Measurements from ENCODE around the gene NUDT14. TPM values are rescaled to one million over a fixed set of nuclear protein-coding genes. Genes with fewer than 3 reads are reported as not detected.

The NUDT14 gene
- total and polyA plus RNA-seq, 12 donors: 15.1 to 33.9 (median 29.6) TPM

DNA sequence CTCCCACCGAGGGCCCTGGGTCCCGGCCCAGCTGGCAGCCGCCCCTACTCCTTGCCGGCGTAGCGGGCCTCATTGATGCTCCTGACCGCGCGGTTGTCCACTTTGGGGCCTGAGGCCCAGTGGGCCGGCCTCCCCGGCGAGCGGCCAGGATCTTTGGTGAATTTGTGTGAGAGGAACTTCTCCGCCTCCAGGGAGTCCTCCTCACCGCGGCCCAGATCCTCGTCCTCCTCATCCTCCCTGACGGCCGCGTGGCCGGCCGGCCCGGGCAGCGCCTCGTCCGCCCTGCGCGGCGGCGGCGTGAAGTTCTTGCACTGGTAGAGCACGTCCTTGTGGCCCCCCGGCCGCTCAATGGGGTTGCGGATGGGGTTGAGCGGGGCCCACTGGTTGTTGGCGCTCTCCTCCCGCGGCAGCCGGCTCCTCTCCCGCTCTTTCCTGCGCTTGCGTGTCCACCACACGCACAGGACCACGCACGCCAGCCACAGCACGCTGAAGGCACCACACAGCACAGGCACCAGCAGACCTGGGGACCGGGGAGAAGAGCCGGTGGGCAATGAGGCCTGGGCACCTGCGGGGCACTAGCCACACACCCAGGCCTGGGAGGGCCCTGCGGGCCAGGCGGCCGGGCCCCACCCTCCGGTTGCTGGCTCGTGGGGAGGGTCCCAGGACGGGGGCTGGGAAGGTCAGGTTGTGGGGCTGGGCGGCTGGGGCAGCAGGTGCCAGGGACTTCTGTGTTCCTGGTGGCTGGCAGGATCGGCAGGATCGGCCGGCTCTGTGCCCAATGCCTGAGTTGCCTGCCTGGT is 38.3 kb downstream of the NUDT14 start:
- H3K27me3 ChIP-seq: no peaks in the 10 kb centered on the region
- peaks cover 0 to 69% (median 15%) of the 10 kb centered on the region in 9 donors for H3K36me3 ChIP-seq
- DNase-seq: no peak
- no peak overlapping the region for H3K27ac ChIP-seq
- H3K9me3 ChIP-seq: peaks cover 0 to 25% (median 13%) of the 10 kb centered on the region in 11 donors
- H3K4me1 ChIP-seq: no peaks in the 10 kb centered on the region
- TF ChIP-seq, protein P1, sequence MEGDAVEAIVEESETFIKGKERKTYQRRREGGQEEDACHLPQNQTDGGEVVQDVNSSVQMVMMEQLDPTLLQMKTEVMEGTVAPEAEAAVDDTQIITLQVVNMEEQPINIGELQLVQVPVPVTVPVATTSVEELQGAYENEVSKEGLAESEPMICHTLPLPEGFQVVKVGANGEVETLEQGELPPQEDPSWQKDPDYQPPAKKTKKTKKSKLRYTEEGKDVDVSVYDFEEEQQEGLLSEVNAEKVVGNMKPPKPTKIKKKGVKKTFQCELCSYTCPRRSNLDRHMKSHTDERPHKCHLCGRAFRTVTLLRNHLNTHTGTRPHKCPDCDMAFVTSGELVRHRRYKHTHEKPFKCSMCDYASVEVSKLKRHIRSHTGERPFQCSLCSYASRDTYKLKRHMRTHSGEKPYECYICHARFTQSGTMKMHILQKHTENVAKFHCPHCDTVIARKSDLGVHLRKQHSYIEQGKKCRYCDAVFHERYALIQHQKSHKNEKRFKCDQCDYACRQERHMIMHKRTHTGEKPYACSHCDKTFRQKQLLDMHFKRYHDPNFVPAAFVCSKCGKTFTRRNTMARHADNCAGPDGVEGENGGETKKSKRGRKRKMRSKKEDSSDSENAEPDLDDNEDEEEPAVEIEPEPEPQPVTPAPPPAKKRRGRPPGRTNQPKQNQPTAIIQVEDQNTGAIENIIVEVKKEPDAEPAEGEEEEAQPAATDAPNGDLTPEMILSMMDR (IDR thresholded peaks at IDR 0.05): no peak
- H3K4me3 ChIP-seq: no peak overlapping the region
- intact Hi-C loops (cut with DNase I): no loop called here
- 96 to 98% methylated on average over 59 to 60 of the region's 60 CpGs for WGBS, 2 donors
- ATAC-seq: no peak

DNA sequence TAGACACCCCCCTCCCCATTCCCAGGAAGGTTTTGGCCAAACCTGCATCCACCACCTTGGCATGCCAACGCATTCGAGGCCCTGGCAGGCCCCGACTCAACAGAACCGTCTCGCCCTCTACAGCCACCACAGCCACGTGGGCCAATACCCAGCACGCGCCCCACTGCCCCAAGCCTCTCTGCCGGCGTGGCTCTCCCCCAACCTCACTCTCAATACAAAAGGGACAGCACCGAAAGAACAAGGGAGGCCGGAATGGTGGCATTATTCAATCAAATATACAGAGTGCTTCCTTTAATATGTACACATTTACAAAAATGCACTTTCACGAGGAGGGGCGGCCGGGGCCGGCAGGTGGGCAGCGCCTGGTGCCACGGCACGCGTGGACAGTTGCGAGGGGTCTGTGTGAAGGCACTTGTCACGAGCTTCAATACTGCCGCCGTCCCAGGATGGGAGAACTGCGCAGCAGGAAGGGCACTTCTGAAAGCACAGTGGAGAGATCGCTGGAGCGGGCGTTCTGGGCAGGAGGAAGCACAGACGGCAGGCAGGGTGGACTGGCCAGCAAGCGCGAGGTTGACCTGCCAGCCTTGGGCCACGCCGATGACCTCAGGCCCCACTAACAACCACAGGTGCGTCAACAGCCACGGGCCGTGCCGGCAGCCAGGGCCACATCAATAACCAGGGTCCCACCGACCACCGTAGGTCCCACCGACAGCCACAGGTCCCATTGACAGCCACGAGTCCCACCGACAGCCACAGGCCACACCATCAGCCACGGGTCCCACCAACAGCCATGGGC is 39.4 kb downstream of the NUDT14 start:
- ATAC-seq (no peak), DNase-seq (no peak)
- H3K27me3 ChIP-seq: no peaks in the 10 kb centered on the region
- WGBS, 2 donors: 91 to 94% methylated on average over 43 of the region's 43 CpGs
- intact Hi-C loops (cut with DNase I): no loop called here
- no peak overlapping the region for H3K4me3 ChIP-seq
- H3K4me1 ChIP-seq: no peaks in the 10 kb centered on the region
- TF ChIP-seq, protein P1 (IDR thresholded peaks at IDR 0.05): no peak
- H3K36me3 ChIP-seq: peaks cover 0 to 57% (median 8%) of the 10 kb centered on the region in 9 donors
- peaks cover 0 to 25% (median 13%) of the 10 kb centered on the region in 11 donors for H3K9me3 ChIP-seq
- H3K27ac ChIP-seq: no peak overlapping the region

DNA sequence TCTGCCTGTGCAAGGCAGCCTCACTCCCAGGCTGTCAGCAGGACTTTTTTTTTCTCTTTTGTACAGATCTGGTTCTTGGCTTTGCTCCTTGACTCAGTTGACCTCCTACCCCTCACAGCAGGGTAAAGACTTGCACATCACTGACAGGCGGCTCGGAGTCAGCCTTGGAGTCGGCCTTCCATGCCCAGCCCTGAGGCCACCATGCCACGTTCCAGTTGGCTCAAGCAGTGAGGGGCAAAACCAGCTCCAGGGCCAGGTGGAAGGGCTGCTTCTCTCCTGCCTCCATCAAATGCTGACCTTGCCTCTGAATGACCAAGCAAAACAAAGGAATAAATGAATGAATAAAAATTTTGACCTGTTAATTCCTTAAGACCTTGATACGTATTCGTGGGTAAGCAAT is 40.1 kb downstream of the NUDT14 start:
- ATAC-seq (no peak), DNase-seq (no peak)
- TF ChIP-seq, protein P1 (IDR thresholded peaks at IDR 0.05): no peak
- Histone ChIP-seq H3K27me3 (no peaks in the 10 kb centered on the region), H3K36me3 (peaks cover 0 to 51% (median 5%) of the 10 kb centered on the region in 9 donors), H3K4me3 (no peak overlapping the region), H3K4me1 (no peaks in the 10 kb centered on the region), H3K9me3 (peaks cover 0 to 25% (median 13%) of the 10 kb centered on the region in 11 donors), H3K27ac (no peak overlapping the region)
- 94 to 95% methylated on average over 6 of the region's 6 CpGs for WGBS, 2 donors
- intact Hi-C loops (cut with DNase I): no loop called here

DNA sequence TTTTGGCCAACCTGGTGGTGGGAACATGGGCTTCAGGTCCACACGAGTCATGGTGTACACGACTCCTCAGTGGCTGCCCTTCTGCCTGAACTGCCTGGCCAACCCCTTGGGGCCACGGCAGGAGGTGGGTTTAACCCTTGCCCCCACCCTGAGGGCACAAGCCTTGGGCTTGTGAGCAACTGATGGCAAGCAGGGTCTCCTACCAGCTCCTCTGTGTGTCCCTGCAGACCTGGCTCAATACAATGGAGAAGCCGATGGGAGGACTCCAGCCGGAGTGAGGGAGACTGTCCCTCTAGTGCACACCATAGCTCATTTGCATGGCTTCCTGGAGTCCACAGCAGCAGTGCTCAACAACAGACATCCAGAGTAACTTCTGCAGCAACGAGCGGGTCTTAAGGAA is 40.5 kb downstream of the NUDT14 start:
- intact Hi-C loops (cut with DNase I): no loop called here
- Histone ChIP-seq H3K4me1 (no peaks in the 10 kb centered on the region), H3K4me3 (no peak overlapping the region), H3K9me3 (peaks cover 0 to 25% (median 13%) of the 10 kb centered on the region in 11 donors), H3K27me3 (no peaks in the 10 kb centered on the region), H3K27ac (no peak overlapping the region), H3K36me3 (peaks cover 0 to 46% (median 3%) of the 10 kb centered on the region in 9 donors)
- 91 to 94% methylated on average over 7 of the region's 7 CpGs for WGBS, 2 donors
- DNase-seq (no peak), ATAC-seq (no peak)
- TF ChIP-seq, protein P1 (IDR thresholded peaks at IDR 0.05): no peak
